CD4-positive, alpha-beta T cell treated with Interleukin-12 subunit alpha and Interleukin-12 subunit beta, for 1 hour (primary cell): ENCODE data around the gene C19orf38.
"Not testable (repeated sequence)": the region's sequence is repeated elsewhere in the genome, so short reads cannot be mapped to it uniquely, and the experiment has no call there.

ENCODE experiments used
- DNase-seq: peaks from one replicate; pipeline ENCODE4 v3.0.0-alpha.2; 2020

The C19orf38 gene

DNA sequence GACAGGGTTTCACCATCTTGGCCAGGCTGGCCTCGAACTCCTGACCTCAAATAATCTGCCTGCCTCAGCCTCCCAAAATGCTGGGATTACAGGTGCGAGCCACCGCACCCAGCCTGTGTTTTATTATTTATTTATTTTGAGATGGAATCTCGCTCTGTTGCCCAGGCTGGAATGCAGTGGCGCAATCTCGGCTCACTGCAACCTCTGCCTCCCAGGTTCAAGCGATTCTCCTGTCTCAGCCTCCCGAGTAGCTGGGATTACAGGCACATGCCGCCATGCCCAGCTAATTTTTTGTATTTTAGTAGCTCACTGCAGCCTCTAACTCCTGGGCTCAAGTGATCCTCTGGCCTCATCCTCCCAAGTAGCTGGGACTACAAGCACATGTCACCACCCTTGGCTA is 29.4 kb downstream of the C19orf38 start:
- DNase-seq: not testable (repeated sequence)

DNA sequence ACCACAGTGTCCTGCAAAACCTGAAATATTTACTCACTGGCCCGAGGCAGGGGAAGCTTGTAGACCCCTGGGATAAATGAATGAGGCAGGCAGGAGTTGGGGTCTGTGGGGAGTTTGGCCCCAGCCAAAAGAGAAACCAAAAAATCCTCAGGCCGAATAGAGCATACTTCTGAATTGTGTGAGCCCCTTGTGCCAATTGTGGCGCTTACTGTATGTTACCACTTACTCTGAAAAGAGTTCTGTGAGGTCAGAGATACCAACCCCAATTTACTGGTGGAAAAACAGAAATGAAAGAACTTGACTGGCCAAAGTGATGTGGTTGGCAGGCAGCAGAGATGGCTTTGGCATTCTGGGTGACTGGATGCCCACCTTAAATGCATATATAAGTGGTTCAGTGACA is 30.0 kb downstream of the C19orf38 start:
- no peak for DNase-seq

DNA sequence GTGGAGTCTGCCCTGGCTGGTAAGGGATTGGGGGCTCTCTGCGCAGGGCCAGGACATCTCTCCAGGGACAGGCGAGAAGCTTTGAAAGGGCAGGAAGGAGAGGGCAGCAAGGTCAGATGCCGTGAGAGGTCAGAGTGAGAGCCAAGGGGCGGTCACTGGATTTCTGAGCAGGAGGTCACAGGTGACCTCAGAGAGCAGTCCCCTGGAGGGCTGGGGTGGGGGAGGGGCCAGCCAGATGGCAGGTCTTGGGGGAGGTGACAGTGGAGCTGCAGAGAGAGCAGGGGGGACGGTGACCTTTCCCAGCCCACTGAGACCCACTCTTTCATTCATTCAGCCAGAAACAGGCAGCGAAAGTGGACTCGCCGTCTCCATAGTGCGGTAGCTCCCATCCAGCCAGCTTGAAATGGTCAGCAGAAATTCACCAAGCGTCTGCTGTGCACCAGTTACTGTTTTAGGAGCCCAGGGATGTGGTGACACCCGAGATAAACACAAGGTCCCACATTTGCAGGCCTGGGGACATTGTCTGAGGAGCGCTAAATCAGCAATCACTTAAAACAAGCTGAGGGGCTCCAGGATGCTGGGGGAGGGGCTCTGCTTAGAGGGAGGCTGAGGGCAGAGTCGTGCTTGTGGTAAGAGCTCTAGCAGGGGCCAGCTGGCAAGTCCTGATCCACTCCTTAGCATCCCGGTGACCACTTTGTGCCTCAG is 33.3 kb downstream of the C19orf38 start:
- no peak for DNase-seq

DNA sequence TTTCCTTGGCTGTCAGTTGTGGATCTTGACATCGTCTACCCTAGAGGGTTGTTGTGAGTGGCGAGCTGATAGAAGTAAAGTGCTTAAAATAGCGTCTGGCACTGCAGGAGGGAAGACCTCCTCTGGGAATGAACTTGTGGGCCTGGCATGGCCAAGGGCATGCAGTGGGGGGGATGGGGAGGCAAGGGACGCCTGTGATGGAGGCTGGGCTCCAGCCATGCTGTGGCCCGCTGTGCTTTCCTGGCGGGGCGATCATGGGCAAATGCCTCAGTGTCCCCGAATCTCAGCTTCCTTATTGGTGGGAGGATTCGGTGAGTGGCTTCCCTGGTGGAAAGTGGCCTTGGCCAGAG is 33.9 kb downstream of the C19orf38 start:
- no peak for DNase-seq

DNA sequence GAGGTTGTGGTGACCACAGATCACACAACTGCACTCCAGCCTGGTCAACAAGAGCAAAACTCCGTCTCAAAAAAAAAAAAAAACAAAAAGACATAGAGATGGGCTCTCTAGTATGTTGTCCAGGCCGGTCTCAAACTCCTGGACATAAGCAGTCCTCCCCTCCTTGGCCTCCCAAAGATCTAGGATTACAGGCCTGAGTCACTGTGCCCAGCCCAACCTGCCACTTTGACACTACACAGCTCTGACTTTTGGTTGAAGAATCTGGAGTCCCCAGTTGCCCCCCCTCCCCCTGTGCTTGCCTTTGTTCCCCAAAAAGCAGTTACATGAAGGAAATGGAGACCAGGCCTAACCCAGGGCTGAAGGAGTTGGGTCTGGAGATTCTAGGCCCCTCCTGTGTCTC is 36.1 kb downstream of the C19orf38 start:
- no peak for DNase-seq

DNA sequence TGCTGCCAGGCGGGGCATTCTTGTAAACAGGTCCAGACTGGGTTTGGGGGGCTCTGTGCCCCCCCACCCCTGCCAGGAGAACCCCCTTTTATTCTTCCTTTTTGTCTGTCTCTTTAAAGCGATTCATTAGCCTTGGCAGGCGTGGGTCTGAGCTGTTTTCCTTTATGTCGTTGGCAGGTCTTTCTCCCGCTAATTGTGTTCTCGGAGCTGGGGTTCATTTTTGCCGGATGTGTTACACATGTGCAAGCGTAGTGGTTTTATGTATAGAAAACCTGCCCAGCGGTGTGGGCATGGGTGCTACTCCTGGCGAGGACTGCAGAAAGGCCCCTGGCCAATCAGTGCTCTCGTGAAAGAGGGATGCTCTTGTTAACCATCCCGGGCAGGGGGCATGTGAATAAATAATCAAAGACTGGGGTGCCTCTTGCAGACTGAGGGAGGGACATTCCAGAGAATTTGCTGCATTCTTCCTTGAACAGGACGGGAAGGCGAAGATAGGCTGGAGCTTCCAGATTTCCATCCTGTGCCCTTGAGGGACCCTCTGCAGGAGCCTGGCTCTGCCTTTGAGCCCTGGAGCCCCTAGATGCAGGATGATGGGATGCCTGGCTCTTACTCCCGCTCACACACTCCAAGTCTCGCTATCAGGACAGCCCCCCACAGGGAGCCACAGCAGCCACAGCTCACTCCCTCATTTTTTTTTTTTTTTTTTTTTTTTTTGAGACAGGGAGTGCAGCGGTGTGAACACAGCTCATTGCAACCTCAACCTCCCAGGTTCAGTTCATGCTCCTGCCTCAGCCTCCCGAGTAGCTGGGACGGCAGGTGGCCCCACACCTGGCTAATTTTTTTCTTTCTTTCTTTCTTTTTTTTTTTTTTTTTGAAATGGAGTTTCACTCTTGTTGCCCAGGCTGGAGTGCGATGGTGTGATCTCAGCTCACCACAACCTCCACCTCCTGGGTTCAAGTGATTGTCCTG is 37.3 kb downstream of the C19orf38 start:
- DNase-seq: no peak

DNA sequence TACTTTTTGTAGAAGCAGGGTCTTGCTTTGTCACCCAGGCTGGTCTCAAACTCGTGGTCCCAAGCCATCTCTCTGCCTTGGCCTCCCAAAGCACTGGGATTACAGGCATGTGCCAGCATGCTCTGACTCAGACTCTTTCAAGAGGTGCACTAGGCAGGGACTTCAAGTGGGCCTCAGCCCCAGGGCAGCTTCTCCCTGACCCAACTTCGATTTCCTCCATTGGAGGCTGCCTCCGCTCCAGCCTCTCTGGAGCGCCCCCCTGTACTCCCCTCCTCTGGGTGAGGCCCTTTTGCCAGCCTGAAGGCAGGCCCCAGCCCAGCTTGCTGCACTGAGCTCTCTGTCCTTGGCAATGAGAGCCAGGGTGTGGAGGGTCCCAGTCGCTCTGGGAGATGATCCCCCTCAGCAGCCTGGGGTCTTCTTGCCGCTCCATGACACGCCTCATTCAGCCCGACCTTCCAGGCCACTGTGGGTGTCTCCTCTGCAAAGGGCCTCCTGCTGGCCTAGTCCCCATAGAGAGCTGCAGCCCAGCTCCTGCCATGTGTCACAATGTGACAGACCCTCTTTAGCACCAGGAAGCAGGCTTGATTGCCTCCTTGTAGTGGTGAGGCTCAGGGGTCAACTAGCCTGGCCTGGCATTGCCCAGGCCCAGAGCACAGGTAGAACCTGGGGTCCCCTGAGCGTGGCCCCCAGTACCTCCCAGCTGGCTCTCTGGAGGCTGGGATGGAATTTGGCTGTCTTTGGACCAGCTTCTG is 39.6 kb downstream of the C19orf38 start:
- DNase-seq: no peak

DNA sequence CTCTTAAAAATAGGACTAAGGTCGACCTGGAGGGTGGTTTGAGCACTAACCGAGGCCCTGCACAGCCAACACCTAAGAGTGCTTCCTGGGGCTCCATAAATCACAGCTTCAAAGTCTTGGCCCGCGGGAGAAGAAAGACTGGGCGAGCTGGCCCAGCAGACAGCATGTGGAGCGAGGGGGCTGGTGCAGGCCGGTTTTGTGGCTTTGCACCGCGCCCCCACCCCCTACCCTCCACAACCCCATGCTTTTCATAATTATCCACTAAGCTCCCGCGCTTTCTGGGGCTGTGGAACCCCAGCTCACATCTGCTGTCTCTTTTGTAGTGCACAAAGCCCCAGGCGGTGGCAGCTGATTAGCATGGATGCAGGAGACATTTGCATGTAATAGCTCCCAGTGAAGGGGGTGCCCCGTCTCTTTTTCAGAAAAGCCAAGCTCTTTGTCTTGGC is 40.2 kb downstream of the C19orf38 start:
- no peak for DNase-seq

DNA sequence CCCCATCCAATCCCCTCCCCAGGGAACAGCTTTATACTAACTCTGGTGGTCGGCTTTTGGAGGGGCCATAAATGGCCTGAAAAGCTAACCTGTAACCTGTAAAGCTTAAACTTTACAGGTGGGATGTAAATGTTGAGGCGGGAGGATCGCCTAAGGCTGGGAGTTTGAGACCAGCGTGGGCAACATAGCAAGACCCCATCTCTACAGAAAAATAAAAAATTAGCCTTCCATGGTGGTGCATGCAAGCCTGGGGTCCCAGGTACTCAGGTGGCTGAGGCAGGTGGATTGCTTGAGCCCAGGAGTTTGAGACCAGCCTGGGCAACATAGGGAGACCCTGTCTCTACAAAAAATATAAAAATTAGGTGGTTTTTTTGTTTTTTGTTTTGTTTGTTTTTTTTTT is 41.7 kb downstream of the C19orf38 start:
- DNase-seq: no peak

DNA sequence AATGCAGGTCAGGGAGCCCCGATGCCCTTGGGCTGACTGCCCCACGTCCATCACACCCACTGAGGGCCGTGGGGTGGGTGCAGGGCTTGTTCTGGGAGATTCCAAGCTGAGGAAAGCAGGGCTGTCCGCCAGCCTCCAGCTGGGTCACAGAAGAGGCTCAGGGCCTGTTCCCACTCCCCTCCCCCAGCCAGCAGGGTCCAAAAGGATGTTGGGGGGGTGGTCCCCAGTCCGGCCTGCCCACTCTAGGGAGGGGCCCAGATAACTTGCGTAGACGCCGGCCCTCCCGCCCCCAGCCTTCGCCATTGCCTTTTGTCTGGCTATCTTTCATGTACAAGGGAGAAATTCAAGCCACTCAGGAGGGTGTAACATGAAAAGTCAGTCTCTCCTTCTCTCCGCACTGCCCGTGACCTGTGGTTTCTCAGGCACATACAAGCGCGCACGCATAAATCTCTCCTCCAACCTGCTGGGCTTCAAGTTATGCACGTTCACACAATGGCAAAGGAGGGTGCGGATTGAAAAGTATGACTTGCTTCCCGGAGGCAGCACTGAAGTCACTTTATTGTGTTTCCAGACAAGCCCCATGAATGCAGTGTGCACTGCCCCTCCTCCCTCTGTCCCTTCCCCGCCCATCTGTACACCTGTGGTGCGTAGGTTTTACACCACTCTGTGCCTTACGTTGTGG is 43.3 kb downstream of the C19orf38 start:
- no peak for DNase-seq

DNA sequence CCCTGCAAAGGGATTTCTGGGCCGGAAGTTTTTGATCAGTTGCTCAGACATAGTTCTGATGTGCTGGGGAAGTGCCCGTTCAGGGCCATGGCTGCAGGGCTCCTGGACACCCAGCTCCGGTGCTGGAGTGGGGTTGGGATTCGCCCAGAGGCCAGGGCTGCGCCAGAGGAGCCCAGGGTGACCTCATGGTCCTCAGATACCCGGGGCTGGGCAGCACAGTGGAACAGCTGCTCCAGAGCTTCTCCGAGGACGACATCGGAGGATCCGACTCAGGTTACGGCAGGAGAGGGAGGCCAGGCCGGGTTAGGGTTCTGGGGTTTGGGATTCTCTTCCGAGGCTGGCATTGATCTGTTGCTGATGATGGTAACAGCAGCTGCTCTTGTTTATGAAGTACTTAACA is 44.0 kb downstream of the C19orf38 start:
- no peak for DNase-seq

DNA sequence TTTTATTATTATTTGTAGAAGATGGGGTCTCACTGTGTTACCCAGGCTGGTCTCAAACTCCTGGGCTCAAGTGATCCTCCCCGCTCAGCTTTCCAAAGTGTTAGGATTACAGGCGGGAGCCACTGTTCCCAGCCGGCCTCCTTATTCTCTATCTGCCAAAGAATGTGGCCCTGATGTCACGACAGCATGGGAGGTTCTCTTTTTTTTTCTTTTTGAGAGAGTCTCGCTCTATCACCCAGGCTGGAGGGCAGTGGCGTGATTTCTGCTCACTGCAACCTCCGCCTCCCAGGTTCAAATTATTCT is 46.6 kb downstream of the C19orf38 start:
- DNase-seq: no peak

DNA sequence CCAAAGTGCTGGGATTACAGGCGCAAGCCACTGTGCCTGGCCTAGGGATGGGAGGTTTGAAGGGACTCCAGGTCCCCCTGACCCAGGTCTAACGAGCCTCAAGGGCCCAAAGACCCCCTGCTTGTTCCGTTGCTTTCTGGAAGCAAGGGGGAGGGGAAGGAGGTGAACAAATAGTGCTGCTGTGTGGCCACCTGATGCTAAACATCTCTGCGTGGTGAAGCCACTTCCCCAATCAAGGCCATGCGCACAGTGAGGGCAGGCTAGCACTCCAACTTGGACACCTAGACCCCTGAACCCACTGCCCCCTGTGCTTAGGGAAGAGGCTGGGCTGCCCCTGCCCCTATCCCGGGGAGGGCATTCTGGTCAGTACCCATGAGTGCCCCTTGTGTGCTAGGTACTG is 47.1 kb downstream of the C19orf38 start:
- DNase-seq: no peak

DNA sequence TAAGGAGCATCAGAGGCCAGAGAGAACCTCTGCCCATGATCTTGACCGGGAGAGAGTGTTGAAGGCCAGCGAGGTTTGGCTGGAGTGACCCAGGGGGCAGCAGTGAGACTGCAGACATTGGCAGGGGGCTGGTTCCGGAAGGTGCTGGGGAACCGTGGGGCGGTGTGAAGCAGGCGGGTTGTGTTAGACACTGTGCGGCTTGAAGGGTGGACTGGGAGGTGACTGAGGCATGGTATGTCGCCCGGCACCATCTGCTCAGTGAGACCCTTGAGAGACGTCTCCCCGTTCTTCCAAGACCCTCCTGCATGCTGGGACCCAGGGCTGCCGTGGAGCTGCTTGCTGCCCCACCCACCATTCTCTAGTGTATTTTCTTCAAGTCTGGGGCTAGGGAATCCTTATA is 47.7 kb downstream of the C19orf38 start:
- no peak for DNase-seq

DNA sequence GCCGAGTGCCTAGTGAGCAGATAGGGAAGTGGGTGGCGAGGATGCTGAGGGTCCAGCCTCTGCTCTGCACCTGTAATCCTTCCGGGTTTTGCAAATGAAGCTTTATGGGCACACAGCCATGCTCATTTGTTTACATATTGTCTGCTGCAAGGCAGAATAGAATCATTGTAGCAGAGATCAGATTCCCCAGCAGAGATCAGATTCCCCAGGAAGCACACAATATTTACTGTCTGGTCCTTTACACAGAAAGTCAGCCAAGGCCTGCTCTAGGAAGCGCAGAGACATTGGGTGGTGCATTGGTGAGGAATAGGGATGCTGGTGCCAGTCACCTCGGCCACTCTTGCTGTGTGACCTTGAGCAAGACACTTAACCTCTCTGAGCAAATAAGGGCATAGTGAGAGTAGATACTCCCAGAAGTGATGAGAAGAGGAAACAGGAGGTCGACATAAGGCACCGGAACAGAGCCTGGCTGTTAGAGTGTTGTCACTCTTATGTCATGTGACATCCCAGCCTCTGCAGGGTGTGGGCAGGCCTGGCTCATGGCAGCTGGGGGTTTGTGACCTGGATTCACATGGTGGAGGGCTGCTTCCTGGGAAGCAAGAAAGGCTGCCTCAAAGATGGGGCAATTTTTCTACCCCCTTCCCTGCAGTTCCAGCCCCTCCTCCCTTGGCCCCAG is 48.8 kb downstream of the C19orf38 start:
- no peak for DNase-seq

DNA sequence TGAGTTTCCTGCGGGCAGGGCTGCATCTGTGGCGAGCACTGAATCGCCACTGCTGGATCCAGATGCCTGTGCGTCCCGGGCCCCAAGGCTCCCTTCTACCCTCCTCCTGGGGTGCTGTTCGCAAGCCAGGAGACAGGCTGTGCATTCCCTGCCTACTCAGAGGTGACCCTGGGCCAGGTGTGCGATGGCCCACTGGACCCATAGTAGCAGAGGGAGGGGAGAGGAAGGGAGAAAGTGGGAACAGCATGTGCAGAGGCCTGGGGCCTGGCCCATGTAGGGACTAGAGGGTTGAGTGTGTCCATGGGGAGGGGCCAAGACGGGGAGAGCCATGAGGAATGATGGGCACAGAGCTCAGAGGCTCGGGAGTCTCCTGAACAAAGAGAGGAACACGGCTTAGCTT is 50.4 kb downstream of the C19orf38 start:
- no peak for DNase-seq

DNA sequence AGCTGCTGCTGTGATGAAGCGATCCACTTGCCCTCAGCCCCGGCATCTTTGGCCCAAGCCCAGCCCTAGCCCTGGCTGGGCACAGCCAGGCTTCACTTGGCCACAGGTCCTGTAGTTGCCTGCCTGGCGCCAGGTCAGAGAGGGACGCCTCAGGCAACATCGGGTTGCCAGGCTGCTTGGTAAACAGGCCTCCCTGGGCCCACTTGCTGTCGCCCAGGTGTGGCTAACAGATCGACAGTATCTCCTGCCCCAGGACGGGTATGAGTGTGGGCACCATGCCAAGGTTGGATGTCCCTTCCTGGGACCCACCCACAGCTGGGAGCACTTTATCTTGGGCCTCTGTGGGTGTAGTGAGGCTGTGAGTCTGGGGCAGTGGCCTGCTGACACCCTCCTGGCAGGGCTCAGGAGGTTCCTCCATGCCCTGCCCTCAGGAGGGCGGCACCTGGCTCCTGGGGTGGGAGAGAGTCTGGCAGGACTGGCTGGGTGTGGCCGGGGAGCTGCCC is 51.0 kb downstream of the C19orf38 start:
- DNase-seq: no peak

DNA sequence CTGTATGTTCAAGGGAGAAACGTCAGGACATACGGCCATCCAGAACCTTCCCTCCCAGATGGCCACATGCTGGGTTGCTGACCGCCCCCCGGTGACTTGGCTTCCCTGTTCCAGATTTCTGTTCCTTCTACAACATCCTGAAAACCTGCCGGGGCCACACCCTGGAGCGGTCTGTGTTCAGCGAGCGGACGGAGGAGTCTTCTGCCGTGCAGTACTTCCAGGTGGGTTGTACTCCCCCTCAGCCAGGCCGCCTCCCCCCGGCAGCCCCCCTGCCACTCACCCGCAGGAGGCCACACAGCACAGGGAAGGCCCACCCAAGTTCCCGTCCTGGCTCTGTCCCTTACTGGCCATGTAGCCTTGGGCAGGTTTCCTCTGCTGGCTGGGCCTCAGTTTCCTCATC is 59.7 kb downstream of the C19orf38 start:
- no peak for DNase-seq

DNA sequence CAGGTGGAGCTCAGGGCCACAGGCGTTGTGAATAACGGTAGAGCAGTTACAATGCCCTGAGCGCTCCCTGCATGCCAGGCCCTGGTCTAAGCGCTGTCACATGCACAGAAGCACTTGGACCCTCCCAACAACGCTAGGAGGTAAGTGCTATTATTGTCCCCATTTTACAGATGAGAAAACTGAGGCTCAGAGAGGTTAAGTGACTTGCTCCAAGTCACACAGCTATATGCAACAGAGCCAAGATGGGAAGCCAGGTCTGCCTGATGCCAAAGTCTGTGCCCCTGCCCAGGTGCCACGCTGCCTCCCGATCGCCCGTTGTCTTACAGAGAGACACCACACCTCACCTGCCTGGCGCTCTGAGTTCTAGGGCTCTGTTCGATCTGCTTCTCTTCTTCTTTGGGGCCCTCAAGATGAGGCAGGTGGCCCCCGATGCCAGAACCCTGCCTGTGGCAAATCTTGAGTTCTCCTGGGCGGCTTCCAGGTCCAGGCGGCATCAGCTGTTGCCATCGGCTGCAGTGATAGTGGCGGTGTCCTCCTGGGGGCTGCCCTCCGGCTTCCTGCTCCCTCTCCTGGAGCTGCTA is 60.3 kb downstream of the C19orf38 start:
- no peak for DNase-seq

DNA sequence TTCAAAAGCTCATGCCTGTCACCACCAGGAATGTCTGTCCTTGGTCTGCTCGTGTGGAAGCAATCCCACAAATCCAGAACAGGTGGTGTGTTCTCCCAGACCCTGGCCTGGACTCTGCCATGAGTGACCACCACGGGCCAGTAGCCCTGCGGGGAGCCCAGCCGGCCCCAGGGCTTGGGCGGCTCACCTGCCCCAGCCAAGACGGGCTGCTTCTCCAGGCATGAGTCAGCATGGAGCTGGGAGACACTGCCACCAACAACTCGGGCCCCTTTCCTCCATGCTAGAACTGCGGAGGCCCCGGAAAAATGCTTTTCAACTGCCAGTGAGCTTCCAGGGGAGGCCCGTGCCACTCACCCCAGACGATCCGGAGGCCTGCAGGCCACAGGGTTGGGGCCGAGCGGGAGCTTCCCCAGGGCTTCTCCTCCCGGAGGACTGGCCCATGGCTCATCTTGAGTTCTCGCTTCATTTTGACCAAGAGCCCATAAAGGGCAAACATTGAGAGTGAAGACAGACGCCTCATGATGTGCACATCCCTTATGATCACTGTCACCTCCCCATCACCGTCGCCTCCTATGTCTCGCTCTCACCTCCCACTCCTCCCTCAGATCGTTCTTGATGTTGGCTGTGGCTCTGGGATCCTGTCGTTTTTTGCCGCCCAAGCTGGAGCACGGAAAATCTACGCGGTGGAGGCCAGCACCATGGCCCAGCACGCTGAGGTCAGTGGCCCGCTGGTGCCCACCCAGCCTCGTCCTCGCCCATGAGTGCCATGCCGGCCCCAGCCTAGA is 63.6 kb downstream of the C19orf38 start:
- DNase-seq: no peak

DNA sequence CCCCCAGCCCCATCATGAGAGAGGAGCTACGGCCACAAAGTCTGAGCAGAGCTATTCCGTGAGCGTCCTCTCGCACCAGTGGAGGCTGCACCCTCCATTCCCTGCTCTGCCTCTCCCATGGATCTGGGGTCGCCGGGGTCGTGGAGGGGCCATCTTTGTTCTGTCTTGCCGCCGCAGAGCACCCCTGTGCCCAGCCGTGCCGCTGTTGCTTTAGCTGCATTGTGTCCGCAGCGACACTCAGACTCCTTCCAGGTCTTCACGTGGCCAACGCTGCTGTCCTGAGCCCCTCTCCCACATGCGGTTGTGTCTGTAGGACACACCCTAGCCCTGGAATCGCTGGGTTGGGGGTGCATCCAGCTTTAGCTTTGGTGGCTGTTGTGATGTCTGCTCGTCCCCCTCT is 64.4 kb downstream of the C19orf38 start:
- no peak for DNase-seq
